ENCODE data around the gene SYT9.

Gene SYT9

DNA sequence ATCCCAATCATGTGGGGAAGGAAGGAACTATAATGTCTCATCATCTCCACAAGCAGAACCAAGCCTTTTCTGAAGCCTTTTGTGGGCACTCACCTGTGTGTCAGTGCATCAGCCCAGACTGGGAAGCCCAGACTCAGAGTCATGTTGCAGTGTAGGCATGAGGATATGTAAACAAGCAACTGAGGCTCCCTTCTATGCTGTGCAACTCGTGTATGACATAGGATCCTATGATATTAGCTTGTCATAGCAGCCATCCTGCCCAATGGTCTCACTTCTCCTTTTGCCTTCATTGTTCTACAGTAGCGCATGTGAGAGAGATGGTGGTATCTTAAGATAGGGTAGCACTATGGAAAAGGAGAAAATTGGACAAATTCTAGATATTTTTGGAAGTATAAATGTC, 130.2 kb downstream of the SYT9 start:
- TF ChIP-seq, protein P1, sequence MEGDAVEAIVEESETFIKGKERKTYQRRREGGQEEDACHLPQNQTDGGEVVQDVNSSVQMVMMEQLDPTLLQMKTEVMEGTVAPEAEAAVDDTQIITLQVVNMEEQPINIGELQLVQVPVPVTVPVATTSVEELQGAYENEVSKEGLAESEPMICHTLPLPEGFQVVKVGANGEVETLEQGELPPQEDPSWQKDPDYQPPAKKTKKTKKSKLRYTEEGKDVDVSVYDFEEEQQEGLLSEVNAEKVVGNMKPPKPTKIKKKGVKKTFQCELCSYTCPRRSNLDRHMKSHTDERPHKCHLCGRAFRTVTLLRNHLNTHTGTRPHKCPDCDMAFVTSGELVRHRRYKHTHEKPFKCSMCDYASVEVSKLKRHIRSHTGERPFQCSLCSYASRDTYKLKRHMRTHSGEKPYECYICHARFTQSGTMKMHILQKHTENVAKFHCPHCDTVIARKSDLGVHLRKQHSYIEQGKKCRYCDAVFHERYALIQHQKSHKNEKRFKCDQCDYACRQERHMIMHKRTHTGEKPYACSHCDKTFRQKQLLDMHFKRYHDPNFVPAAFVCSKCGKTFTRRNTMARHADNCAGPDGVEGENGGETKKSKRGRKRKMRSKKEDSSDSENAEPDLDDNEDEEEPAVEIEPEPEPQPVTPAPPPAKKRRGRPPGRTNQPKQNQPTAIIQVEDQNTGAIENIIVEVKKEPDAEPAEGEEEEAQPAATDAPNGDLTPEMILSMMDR (IDR thresholded peaks at IDR 0.05): no peak

DNA sequence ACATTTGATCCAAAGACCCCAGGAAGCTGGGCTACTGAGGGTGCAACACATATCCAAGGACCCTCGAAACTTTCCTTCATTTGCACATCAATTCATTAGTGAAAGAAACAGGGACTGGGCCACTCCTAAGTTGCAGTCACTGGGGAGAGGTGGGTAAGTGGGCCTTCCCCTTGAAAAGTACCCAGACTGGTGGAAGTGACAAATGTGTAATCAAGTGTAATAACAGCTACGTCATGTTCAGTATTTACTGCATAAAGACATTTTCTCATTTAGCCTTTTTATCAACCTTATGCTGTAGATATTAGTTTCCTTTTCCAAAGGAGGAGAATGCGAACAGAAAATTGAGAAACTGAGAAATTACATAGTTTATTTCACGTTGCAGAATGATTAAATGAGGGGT, 131.7 kb downstream of the SYT9 start:
- TF ChIP-seq, protein P1 (IDR thresholded peaks at IDR 0.05): no peak

DNA sequence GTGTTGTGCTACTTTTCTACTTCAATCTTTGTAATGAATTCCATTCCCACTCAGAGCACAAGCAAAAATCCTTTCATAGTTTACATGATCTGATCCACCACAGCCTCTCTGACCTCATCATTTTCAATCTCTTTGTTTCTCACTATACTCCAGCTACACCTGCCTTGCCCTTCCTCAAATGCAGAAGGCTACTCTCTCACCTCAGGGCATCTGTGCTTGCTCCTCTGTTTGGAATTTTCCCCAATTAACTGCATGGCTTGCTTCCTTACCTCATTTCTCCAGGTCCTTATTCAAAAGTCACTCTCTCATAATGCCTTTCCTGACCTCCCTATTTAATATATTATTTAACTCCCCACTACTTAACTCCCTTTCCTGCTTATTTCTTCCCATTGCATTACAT, 133.0 kb downstream of the SYT9 start:
- TF ChIP-seq, protein P1 (IDR thresholded peaks at IDR 0.05): no peak

DNA sequence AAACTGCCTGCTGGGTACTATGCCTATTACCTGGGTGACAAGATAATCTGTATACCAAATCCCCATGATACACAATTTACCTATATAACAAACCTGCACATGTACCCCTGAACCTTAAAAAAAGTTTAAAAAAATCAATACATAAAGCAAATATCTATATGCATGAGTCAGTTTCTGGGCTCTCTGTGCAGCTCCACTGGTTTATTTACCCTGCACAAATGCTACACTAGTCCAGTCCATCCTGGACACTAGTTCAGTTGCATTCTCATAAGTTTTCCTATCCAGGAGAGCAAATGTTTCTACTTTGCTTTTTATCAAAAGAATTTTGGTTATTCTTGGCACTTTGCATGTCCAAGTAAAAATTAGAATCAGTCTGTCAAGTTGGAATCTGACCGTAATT, 133.8 kb downstream of the SYT9 start:
- TF ChIP-seq, protein P1 (IDR thresholded peaks at IDR 0.05): no peak

DNA sequence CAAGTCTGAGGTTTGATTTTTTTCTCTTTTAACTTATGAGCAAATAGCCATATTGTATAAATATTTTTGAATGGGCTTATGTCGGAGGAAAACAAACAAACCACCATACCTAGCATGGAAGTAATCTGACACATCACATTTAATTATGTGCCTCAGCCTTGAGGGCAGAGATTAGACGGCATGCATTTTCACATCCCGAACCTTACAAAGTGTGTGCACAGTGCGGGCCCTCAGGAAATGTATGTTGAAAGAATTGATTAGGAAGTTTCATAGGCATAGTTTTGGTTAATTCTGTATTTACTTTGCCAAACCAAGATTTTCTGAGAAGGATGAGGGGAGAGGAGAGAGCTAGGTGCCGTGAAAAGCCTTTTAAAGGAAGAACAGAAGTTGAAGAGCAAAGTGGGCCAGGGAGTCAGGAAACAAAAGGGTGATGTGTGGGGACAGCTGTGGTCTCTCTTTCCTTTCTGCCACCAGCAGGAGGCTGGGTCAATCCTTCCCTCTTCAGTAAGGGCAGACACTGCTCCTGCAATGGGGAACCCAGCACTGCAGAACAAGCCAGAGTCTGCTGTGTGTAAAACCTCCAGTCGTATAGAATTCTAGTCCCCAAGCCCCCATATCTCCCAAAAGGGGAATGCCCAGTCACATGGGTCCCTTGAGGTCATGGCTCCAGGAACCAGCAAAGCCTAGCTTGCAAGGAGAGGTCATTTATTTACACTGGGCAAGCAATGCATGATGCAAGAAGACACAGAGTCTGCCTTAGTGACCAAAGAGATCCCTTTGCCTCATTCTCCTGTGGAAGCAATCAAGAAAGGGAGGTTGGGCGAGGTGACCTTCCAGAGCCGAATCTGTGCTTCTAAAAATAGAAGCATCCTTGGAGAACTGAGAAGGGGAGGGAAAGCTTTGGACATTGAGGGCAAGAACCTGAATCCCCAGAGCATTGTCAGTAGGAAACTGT, 162.5 kb downstream of the SYT9 start:
- TF ChIP-seq, protein P1 (IDR thresholded peaks at IDR 0.05): no peak

DNA sequence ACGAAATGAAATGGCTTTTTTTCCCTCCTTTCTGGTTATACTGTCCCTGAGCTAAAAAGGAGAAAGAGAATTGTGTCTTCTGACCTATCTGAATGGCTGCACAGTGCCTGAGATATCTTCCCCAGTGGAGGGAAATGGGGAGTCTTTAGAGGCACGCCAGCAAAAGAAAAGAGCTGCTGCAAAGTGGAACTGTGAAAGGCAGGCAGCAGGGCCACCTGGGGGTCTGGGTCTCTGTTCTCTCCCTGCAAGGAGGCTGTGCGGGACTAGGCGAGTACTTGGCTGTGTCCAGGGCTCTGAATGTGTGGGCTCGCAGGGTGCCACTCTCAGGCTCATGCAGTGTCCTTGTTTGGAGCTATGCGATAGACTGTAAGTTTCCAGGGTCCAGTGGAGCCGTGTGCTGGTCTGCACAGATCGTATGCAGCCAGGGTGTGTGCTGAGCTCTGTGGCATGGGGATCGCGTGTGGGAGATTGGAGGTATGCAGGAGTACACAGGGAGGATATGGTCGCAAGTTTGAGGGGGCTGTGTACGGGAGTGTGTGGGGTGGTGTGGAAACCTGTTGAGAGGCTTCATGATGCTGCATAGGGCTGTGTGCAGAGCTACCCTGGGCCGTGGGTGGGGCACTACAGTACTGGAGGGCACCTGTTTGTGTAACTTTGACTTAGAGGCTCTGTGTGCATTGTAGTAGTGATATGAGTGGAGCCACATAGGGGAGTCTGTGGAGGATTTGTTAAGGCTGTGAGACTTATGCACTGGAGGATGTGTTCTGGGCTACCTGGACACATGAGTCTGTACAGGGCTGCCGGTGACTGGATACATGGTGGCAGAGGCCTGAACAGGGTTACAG, 163.5 kb downstream of the SYT9 start:
- TF ChIP-seq, protein P1 (IDR thresholded peaks at IDR 0.05): no peak

DNA sequence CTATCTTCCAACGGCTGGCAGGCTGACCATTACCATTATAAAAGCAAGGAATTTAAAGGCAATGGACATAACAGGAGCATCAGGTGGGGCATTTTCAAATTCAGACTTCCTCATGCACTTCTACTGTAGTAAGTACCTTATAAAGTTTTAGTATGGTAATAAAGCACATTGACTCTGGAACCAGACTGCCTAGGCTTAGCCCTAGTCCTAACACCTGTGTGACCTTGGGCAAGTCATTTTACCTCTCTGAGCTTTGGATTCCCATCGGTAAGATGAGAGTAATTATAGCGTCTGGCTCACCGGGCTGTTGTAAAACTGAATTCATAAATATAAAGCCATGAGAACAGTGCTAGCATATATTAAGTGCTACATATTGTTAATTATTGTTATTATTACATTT, 164.4 kb downstream of the SYT9 start:
- TF ChIP-seq, protein P1 (IDR thresholded peaks at IDR 0.05): no peak

Measured in LNCAP (cell line).